Measurements from ENCODE around the gene SPIRE2.
A peak's percentile ranks its signal among the peaks of the same experiment; 100 is the strongest.
"Not testable (repeated sequence)": the region's sequence is repeated elsewhere in the genome, so short reads cannot be mapped to it uniquely, and the experiment has no call there.

The SPIRE2 gene

DNA sequence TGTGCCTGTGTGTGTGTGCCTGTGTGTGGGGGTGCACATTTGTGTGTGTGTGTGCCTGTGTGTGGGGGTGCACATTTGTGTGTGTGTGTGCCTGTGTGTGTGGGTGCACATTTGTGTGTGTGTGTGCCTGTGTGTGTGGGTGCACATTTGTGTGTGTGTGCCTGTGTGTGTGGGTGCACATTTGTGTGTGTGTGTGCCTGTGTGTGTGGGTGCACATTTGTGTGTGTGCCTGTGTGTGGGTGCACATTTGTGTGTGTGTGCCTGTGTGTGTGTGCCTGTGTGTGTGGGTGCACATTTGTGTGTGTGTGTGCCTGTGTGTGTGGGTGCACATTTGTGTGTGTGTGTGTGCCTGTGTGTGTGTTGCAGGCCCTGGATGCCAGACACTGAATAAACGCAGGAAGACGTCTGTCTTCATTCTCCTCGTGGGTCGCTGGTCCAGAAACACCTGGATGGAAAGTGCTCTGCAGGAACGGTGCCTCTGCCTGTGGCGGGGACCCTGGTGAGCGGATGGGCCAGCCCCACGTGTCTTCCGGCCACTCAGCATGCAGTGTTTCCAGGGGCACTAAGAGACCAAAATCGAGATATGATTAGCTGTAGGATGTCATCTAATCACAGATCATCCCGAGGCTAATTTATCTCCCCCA is 86.5 kb downstream of the SPIRE2 start:
- Mint-ChIP-seq H3K4me1 (peaks cover 22% of the 10 kb centered on the region), H3K27me3 (peaks cover 11% of the 10 kb centered on the region)
- not testable (repeated sequence) for H3K36me3 Mint-ChIP-seq (ENCODE audit: low read depth); H3K4me3 Mint-ChIP-seq; H3K27ac Mint-ChIP-seq; H3K9me3 Mint-ChIP-seq; ATAC-seq; DNase-seq

DNA sequence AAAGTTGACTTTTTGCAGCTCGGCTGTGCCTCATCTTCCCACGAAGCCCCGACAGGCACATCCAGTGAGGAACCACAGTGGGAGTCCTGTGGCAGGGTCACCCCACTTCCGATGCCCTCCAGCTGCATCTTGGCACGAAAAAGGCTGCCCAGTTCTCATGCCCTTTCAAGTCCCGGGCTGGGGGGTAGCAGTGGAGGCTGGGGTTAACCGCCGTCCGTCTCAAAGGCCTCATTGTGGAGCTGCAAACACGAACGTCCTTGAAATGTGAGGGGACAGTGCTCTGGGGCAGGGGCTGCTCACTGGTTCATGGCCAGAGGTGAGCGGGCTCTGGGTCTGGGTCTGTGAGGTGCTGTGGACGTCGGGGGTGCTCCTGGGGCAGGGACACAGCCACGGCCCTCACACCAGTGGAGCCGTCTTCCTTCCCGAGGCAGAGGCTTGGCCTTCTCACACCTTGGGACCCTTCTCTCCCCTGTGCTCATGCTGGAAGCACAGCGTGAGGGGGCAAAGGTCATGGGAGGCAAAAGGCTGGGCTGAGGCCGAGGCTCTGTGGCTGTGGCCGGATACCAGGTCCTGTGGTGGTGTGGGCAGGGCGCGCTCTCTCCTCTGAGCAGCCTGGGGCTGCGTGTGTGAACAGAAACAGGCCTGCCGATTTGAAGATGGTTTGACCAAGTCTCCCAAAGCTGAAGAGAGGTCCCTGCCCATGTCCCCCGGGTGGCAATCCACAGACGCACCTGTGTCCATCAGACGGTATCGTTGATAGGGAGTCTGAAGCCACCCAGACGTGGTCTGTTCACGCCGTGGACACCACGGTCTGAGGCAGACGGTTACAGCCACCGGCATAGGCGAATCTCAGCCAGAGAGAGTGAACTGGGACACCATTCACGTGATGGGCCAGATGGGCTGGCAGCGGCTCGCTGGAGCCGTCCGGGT is 87.3 kb downstream of the SPIRE2 start:
- no peak overlapping the region for H3K4me3 Mint-ChIP-seq
- peaks cover 28% of the 10 kb centered on the region for H3K4me1 Mint-ChIP-seq
- no peak for DNase-seq
- no peaks in the 10 kb centered on the region for H3K9me3 Mint-ChIP-seq
- ATAC-seq = no peak
- peaks cover 5% of the 10 kb centered on the region for H3K36me3 Mint-ChIP-seq (ENCODE audit: low read depth)
- no peak overlapping the region for H3K27ac Mint-ChIP-seq
- peaks cover 18% of the 10 kb centered on the region for H3K27me3 Mint-ChIP-seq

DNA sequence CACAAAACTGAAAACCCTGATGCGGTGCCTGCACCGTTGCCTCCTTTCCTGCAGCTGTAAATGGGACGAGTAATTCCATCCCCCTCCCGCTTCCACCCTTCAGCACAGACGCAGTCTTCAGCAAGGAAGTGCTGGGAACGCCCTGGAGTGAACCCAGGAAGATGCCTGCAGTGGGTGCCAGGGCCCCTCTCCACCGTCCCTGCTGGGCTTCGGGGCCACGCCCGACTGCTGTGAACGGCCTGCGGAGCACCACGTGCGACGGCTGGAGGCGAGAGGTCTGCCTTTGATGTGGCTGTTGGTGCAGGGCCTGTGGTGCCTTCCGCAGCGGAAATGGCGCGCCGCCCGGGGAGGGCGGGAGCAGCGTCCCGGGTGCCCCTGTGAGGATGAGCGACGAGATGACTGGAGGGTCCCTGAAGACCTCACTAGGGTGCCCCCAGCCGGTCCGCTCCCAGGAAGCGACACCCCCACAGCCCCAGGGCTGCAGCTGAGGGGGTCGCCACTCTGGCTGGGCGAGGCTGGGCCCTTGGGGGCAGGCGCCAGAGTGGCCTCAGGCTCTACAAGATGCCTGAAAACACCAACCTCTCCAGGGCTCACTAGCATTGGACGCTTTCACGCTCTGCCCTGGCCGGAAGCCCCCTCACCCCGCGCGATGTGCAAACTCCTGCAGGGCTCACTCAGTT is 89.6 kb downstream of the SPIRE2 start:
- peaks cover 35% of the 10 kb centered on the region for H3K27me3 Mint-ChIP-seq
- H3K27ac Mint-ChIP-seq = peak overlapping the region; percentile 59
- H3K4me1 Mint-ChIP-seq = peaks cover 46% of the 10 kb centered on the region
- no peaks in the 10 kb centered on the region for H3K9me3 Mint-ChIP-seq
- peak; percentile 87 for DNase-seq
- peak; percentile 83 for ATAC-seq
- peak overlapping the region; percentile 60 for H3K4me3 Mint-ChIP-seq
- no peaks in the 10 kb centered on the region for H3K36me3 Mint-ChIP-seq (ENCODE audit: low read depth)

DNA sequence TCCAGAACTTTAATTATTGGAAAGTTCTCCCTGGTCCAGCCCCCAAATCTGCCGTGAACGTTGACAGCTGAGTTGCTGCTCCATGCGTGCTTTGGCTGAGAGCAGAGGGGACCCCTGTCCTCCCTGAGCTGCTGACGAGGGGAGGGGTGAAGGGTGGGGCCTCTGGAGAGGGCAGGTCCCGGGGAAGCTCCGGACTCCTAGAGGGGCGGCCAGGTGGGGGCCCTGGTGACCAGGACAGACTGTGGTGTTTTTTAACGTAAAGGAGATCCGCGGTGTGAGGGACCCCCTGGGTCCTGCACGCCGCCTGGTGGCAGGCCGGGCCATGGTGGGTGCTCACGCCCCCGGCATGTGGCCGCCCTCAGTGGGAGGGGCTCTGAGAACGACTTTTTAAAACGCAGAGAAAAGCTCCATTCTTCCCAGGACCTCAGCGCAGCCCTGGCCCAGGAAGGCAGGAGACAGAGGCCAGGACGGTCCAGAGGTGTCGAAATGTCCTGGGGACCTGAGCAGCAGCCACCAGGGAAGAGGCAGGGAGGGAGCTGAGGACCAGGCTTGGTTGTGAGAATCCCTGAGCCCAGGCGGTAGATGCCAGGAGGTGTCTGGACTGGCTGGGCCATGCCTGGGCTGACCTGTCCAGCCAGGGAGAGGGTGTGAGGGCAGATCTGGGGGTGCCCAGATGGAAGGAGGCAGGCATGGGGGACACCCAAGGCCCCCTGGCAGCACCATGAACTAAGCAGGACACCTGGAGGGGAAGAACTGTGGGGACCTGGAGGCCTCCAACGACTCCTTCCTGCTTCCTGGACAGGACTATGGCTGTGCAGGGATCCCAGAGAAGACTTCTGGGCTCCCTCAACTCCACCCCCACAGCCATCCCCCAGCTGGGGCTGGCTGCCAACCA is 90.4 kb downstream of the SPIRE2 start, which contains the start of gene MC1R:
TSS of gene MC1R (plus strand) at position 410 of the 895 bp plus-strand sequence. CDS start at position 807, 397 bp downstream.
- H3K27me3 Mint-ChIP-seq = peaks cover 35% of the 10 kb centered on the region
- no peaks in the 10 kb centered on the region for H3K36me3 Mint-ChIP-seq (ENCODE audit: low read depth)
- H3K27ac Mint-ChIP-seq = peak within 1 kb of the TSS; percentile 59
- peaks cover 46% of the 10 kb centered on the region for H3K4me1 Mint-ChIP-seq
- DNase-seq (peak; percentile 41), ATAC-seq (peak; percentile 5)
- H3K9me3 Mint-ChIP-seq = no peaks in the 10 kb centered on the region
- peak within 1 kb of the TSS; percentile 60 for H3K4me3 Mint-ChIP-seq

DNA sequence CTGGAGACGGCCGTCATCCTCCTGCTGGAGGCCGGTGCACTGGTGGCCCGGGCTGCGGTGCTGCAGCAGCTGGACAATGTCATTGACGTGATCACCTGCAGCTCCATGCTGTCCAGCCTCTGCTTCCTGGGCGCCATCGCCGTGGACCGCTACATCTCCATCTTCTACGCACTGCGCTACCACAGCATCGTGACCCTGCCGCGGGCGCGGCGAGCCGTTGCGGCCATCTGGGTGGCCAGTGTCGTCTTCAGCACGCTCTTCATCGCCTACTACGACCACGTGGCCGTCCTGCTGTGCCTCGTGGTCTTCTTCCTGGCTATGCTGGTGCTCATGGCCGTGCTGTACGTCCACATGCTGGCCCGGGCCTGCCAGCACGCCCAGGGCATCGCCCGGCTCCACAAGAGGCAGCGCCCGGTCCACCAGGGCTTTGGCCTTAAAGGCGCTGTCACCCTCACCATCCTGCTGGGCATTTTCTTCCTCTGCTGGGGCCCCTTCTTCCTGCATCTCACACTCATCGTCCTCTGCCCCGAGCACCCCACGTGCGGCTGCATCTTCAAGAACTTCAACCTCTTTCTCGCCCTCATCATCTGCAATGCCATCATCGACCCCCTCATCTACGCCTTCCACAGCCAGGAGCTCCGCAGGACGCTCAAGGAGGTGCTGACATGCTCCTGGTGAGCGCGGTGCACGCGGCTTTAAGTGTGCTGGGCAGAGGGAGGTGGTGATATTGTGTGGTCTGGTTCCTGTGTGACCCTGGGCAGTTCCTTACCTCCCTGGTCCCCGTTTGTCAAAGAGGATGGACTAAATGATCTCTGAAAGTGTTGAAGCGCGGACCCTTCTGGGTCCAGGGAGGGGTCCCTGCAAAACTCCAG is 91.5 kb downstream of the SPIRE2 start:
- Mint-ChIP-seq H3K36me3 (ENCODE audit: low read depth) (no peaks in the 10 kb centered on the region), H3K27me3 (peaks cover 42% of the 10 kb centered on the region), H3K27ac (peak overlapping the region; percentile 23), H3K9me3 (no peaks in the 10 kb centered on the region), H3K4me1 (peaks cover 46% of the 10 kb centered on the region), H3K4me3 (no peak overlapping the region)
- ATAC-seq (no peak), DNase-seq (no peak)

DNA sequence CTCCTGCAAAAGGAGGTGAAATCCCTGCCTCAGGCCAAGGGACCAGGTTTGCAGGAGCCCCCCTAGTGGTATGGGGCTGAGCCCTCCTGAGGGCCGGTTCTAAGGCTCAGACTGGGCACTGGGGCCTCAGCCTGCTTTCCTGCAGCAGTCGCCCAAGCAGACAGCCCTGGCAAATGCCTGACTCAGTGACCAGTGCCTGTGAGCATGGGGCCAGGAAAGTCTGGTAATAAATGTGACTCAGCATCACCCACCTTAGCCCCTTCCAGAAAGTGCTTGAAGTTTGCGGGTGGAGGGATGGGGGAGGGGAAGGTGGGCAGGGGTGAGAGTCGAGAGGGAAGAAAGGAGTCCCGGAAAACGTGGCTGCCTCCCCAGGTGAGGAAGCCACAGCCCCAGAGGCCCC is 92.4 kb downstream of the SPIRE2 start:
- H3K9me3 Mint-ChIP-seq = no peaks in the 10 kb centered on the region
- peaks cover 49% of the 10 kb centered on the region for H3K27me3 Mint-ChIP-seq
- no peak overlapping the region for H3K27ac Mint-ChIP-seq
- no peak overlapping the region for H3K4me3 Mint-ChIP-seq
- H3K4me1 Mint-ChIP-seq = peaks cover 49% of the 10 kb centered on the region
- no peak for ATAC-seq
- no peaks in the 10 kb centered on the region for H3K36me3 Mint-ChIP-seq (ENCODE audit: low read depth)
- DNase-seq = no peak

All from activated naive CD8-positive, alpha-beta T cell treated with anti-CD3 and anti-CD28 coated beads, Interleukin-2, amount 50 U/mL, for 24 hours (primary cell).